ENCODE data around the gene ANKZF1. TPM values are rescaled to one million over a fixed set of nuclear protein-coding genes. Genes with fewer than 3 reads are reported as not detected.

The ANKZF1 gene
- total RNA-seq, 1 experiment from 2014 or later = 36.2 TPM

DNA sequence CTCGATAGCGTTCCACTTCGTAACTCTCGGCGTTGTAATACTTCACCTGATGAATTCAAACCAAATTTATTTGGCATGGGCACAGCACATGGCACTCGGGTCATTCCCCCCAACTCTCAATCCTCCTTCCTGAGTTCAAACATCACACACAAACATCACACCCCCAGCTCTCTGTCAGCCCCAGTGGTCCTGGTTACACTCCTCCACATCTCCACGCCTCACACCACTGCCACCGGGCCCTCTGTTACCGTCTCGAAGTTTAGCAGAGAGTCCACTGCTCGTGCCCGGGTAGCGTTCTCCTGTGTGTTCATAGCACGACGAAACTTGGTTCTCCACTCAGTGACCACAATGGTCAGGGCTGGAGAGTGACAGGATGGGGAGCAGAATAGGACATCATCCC lies 15.5 kb upstream of the ANKZF1 start:
- no peaks in the 10 kb centered on the region for H3K9me3 ChIP-seq (ENCODE audit: control insufficient read depth, insufficient read depth, low read depth, low read length)
- DNase-seq (ENCODE audit: low read depth, low spot score) = no peak
- H3K36me3 ChIP-seq (ENCODE audit: control insufficient read depth, insufficient read depth, low read length) = 0 out of 2 replicates have a peak, but pooled peaks cover 2% of the 10 kb centered on the region
- in situ Hi-C loops (cut with HindIII; ENCODE audit: low pct_unique_long_range_greater_than_20kb, low sequenced_read_pairs) = no loop called here
- ChIA-PET POLR2A (no interaction called here), CTCF (no interaction called here)
- BruUV-seq (replicated peaks) = TSS peak; percentile 46
- intact Hi-C loops (cut with micrococcal nuclease; ENCODE audit: unreplicated experiment) = loop anchor here (10.0 kb wide), 1 partner anchor 49 kb away; the partner anchor contains the start of gene NHEJ1
- TF ChIP-seq, protein P1, sequence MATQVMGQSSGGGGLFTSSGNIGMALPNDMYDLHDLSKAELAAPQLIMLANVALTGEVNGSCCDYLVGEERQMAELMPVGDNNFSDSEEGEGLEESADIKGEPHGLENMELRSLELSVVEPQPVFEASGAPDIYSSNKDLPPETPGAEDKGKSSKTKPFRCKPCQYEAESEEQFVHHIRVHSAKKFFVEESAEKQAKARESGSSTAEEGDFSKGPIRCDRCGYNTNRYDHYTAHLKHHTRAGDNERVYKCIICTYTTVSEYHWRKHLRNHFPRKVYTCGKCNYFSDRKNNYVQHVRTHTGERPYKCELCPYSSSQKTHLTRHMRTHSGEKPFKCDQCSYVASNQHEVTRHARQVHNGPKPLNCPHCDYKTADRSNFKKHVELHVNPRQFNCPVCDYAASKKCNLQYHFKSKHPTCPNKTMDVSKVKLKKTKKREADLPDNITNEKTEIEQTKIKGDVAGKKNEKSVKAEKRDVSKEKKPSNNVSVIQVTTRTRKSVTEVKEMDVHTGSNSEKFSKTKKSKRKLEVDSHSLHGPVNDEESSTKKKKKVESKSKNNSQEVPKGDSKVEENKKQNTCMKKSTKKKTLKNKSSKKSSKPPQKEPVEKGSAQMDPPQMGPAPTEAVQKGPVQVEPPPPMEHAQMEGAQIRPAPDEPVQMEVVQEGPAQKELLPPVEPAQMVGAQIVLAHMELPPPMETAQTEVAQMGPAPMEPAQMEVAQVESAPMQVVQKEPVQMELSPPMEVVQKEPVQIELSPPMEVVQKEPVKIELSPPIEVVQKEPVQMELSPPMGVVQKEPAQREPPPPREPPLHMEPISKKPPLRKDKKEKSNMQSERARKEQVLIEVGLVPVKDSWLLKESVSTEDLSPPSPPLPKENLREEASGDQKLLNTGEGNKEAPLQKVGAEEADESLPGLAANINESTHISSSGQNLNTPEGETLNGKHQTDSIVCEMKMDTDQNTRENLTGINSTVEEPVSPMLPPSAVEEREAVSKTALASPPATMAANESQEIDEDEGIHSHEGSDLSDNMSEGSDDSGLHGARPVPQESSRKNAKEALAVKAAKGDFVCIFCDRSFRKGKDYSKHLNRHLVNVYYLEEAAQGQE (IDR thresholded peaks at IDR 0.05; ENCODE audit: insufficient read depth in 1 of 2, low read depth in 2 of 2, low read length in 1 of 2) = no peak
- TF ChIP-seq, protein P2, sequence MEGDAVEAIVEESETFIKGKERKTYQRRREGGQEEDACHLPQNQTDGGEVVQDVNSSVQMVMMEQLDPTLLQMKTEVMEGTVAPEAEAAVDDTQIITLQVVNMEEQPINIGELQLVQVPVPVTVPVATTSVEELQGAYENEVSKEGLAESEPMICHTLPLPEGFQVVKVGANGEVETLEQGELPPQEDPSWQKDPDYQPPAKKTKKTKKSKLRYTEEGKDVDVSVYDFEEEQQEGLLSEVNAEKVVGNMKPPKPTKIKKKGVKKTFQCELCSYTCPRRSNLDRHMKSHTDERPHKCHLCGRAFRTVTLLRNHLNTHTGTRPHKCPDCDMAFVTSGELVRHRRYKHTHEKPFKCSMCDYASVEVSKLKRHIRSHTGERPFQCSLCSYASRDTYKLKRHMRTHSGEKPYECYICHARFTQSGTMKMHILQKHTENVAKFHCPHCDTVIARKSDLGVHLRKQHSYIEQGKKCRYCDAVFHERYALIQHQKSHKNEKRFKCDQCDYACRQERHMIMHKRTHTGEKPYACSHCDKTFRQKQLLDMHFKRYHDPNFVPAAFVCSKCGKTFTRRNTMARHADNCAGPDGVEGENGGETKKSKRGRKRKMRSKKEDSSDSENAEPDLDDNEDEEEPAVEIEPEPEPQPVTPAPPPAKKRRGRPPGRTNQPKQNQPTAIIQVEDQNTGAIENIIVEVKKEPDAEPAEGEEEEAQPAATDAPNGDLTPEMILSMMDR (IDR thresholded peaks at IDR 0.05) = no peak
- TF ChIP-seq POLR2AphosphoS5 (IDR thresholded peaks at IDR 0.05; ENCODE audit: low read depth, low read length) (no peak), TCF7L2 (IDR thresholded peaks at IDR 0.05; ENCODE audit: low read depth, low read length) (no peak), SIN3A (IDR thresholded peaks at IDR 0.05; ENCODE audit: borderline replicate concordance, insufficient read depth, low read depth, low read length) (no peak)
- ATAC-seq = no peak
- peaks cover 7% of the 10 kb centered on the region for H3K4me1 ChIP-seq (ENCODE audit: control insufficient read depth, insufficient read depth, low read length)
- no peaks in the 10 kb centered on the region for H3K27me3 ChIP-seq (ENCODE audit: control insufficient read depth, insufficient read depth, low read length)
- no peak overlapping the region for H3K27ac ChIP-seq (ENCODE audit: low read length)
- H3K4me3 ChIP-seq (ENCODE audit: low read depth in 2 of 2, low read length in 2 of 2) = no peak overlapping the region

DNA sequence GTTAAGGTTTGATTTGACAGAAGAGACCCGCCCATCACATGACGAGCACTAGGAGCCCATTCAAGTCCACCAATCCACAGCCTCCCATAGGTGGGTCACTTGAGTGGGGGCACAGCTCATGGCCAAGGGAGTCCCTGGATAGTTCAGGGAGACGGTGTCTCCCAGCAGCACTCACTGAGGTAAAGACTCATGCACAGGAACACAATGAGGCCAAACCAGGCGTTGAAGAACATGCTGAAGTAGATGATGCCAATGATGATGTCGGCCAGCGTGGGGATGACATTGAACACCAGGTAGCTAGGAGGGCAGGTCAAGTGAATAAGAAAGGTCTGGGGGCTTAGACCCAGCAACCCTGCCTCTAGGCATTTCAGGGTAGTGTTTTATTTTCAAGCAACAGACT lies 14.8 kb upstream of the ANKZF1 start:
- H3K4me3 ChIP-seq (ENCODE audit: low read depth in 2 of 2, low read length in 2 of 2) = no peak overlapping the region
- BruUV-seq (replicated peaks) = no TSS peak
- intact Hi-C loops (cut with micrococcal nuclease; ENCODE audit: unreplicated experiment) = loop anchor here (10.0 kb wide), 1 partner anchor 50 kb away; the partner anchor contains the start of gene NHEJ1

More for the DNA sequence above, 14.8 kb upstream of the ANKZF1 start:
- TF ChIP-seq, protein P2 (IDR thresholded peaks at IDR 0.05) = no peak
- TF ChIP-seq TCF7L2 (IDR thresholded peaks at IDR 0.05; ENCODE audit: low read depth, low read length) = no peak
- TF ChIP-seq, protein P1 (IDR thresholded peaks at IDR 0.05; ENCODE audit: insufficient read depth in 1 of 2, low read depth in 2 of 2, low read length in 1 of 2) = no peak
- no peak for TF ChIP-seq POLR2AphosphoS5 (IDR thresholded peaks at IDR 0.05; ENCODE audit: low read depth, low read length)
- TF ChIP-seq SIN3A (IDR thresholded peaks at IDR 0.05; ENCODE audit: borderline replicate concordance, insufficient read depth, low read depth, low read length) = no peak
- ChIA-PET POLR2A (no interaction called here), CTCF (no interaction called here)
- H3K27ac ChIP-seq (ENCODE audit: low read length) = no peak overlapping the region
- no peaks in the 10 kb centered on the region for H3K27me3 ChIP-seq (ENCODE audit: control insufficient read depth, insufficient read depth, low read length)
- in situ Hi-C loops (cut with HindIII; ENCODE audit: low pct_unique_long_range_greater_than_20kb, low sequenced_read_pairs) = no loop called here
- DNase-seq (ENCODE audit: low read depth, low spot score) (no peak), ATAC-seq (no peak)
- H3K4me1 ChIP-seq (ENCODE audit: control insufficient read depth, insufficient read depth, low read length) = peaks cover 10% of the 10 kb centered on the region
- H3K36me3 ChIP-seq (ENCODE audit: control insufficient read depth, insufficient read depth, low read length) = 0 out of 2 replicates have a peak, but pooled peaks cover 2% of the 10 kb centered on the region
- H3K9me3 ChIP-seq (ENCODE audit: control insufficient read depth, insufficient read depth, low read depth, low read length) = no peaks in the 10 kb centered on the region
